T-helper 2 cell treated with Interferon-gamma antibody and Interleukin-4, amounts not matched to agents 100 ng/mL and 5 ng/mL, for 36 hours (primary cell): ENCODE results near the gene KLF13. TPM values are rescaled to one million over a fixed set of nuclear protein-coding genes. Genes with fewer than 3 reads are reported as not detected.

Experiments used
- intact Hi-C: fragments of 100-400 bp; cut with micrococcal nuclease; formaldehyde crosslinking; loops from one replicate; pipeline ENCODE4 v1.15.1; 2023
- total RNA-seq: library from RNA; stranded (reverse); gene quantifications from 2 replicates; pipeline ENCODE4 v1.2.3, GENCODE V29; 2022

Gene KLF13
- total RNA-seq, 1 donor from 2014 or later = 171 TPM

DNA sequence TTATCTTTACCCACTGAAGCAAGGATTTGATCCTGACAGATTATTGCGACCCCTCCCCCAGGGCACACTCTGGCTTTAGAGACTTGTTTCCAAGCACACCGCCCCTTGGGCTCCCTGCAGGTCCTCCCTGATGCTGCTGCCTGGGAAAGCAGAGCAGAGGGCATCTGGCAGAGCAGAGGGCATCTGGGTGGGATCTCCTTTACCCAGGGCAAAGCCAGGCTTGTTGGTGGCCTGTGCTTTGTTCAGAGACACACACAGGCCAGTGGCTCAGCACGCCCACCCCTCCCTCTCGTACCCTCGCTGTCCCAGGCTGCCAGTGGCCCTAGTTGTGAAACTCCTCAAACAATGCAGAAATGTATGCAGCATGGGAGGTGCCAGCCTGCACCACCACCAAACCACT is 4.8 kb downstream of the KLF13 start:
- intact Hi-C loops = no loop called here

DNA sequence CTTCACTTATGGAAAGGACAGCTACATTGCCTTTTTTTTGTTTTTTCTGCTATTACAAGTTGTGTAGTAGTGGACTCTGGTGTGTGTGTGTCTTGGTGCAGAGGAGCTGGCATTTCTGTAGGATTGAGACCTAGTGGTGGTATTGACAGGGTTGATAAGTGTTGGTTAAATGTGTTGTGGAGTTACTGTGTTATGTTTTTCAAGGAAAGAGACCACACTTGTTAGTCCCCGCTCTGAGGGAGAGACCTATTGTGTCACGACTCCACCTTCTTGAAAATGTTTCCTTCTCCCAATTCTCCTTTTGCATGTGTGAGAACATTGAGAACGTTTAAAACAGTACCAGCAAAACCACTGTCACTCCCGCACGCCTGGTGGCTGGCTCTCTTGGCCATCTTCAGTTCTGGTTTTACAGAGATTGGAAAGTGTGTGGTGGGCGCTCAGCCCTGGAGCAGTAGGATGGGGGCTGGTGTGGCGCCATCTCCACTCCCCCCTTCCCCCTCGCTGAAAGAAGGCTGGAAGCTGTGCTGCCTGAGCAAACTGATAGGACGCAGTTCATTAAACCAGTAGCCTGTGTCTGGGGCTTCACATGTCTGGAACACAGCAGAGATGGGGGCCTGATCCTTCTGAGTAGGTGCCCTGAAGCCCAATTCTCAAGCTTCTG is 5.5 kb downstream of the KLF13 start:
- intact Hi-C loops = no loop called here

DNA sequence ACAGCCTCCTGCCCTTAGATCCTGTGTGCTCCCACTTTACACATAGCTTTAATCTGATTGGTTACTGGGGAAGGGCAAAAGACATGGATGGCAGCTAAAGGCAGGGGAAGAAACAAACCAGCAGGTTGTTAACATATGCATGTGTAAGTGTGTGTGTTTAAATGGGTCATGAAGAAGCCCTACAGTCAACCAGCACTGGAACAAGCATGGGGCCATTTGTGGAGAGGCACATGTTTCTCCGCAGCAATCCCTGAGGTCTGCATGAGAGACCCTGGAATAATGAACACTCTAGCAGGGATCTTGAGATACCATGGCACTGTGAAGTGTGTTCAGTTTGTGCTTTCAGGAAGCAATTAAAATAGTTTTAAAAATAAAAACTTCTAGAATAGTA is 6.0 kb downstream of the KLF13 start:
- intact Hi-C loops = no loop called here

DNA sequence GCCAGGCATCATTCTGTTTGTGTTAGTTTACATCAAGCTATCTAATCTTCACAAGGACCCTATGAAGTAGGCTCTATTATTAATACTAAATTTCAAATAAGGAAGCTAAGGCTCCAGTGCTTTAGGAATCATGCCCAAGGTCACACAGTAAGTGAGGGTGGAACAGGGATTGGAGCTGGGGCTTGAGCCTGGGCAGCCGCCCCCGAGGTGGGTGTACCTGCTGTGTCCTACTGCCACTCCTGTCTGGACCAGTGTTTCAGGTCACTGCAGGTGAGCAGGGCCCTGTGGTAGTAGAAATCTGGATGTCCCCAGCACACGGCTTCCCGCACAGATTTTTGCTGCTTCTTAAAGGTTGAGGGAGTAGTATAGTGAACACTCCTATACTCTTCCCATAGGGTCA is 6.5 kb downstream of the KLF13 start:
- intact Hi-C loops = no loop called here

DNA sequence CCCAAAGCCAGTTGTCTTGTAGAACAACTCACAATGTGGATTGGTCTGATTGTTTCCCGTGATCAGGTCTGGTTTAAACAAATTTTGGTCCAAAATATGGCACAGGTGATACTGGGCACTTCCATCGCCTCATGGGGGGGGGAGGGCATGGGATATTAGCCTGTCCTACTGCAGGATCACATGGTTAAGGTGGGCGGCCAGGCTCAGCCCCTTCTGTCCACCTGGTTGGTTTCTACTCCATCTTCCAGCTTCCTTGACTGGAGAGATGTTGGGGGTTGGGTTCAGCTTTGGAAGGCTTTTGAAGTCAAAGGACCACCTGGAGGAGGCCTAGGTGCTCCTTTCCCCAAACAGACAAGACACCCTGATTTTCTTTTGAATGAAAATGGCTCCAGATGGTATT is 7.2 kb downstream of the KLF13 start:
- intact Hi-C loops = no loop called here

DNA sequence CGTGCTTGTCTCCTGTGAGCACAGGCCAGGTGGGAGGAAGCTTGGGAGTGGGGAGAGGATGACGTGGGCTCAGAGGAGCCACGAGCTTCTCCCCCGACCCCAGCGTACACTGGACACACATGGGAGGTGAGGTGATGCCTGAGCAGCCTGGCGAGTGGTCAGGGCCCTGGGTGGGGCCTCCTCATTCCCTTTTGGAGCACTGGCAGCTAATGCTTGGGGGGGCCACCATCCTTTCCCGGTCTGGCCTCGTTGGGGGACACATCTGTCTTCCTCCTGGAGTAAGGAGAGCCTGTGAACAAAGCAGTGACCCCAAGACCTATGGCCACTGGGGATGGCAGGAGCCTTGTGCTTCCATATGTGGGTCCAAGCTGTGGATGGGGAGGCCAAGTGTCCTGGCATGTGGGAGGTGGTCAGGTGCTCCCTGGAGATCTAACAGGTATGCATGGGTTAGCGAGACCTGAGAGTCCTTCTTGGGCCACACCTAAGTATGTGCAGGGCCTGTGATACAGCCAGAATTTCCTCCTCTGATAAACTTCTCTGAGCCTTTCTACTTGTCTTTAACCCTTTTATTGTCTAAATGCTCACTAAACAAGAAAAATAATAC is 9.5 kb downstream of the KLF13 start:
- intact Hi-C loops = no loop called here

DNA sequence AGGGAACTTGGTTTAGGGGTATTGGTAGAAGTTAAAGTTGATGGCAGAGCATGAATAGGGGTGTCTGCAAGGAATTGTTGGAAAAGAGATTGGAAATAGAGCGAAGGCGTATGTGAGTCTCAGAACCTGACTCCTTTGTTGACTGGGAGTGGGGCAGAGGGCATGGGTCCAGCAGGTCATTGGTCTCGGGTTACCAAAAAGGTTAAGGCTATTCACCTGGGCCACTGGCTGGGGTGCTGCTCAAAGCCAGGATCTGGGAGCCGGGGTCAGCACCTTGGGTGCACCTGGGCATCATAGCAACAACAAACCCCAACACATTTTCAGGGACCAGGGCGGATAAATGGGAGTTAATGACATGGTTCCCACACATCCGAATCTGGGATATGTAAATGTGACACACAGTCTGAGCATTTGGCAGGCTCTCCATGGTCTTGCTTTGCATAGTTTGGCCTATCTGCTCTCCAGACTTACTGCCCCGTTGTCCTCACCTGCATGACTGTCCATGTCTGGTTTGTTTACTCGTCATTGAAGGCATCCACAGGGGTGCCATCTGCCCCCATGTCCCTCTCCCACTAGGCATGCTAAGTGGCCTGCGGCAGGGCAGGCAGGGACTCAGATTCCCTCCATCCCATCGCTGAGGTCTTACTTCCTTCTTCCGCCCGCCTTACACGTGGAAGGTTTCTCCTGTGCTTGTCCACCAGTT is 10.1 kb downstream of the KLF13 start:
- intact Hi-C loops = no loop called here

DNA sequence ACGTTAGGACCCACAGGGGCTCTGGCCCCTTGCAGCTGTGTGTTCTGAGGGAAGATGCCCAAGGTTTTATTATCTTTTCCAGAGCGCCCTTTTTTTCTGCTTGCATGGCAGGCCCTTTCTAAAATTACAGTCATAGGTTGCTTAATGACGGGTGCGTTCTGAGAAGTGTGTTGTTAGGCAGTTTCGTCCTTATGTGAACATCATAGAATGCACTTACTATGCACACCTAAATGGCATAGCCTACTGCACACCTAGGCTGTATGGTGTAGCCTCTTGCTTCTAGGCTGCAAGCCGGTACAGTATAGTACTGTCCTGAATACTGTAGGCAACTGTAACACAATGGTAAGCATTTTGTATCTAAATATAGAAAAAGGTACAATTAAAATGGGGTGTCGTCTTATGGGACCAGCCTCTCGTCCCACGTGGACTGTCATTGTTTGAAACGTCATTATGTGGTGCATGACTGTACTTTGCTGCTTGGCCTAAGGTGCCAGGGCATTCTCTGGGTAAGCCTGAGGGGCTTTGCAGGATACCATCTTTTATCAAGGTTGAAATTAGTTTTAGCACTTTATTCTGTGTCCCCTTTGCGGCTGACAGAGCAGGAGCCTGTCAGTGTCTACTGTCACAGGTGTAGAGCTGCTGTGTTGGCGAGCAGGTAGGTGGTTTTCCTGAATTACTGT is 10.9 kb downstream of the KLF13 start:
- intact Hi-C loops = no loop called here

DNA sequence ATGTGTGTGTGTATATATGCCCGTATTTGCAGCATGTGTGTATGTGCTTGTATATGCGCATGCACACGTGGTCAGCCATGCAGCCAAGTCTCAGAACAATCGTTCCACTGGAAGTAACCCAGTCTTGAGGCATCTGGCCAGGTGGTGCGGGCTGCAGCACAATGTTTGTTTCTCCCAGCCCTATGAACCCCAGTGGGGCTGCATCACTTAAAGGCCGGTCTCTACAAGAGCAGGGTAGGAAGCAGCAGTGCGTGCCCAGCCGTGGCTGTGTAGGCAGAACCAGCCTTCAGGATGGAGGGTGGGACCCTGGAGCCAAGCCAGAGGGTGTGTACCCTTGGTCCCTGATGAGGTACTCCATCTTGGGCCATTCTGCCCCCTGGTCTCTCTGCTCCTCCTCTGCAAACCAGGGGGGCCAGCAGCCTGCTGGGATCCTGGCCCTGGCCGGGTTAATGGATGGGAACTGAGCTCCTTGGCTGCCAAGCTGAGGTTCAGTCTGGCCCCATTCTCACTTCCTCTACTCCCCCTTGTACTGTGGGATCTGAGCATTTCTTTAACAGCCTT is 11.8 kb downstream of the KLF13 start:
- intact Hi-C loops = no loop called here

DNA sequence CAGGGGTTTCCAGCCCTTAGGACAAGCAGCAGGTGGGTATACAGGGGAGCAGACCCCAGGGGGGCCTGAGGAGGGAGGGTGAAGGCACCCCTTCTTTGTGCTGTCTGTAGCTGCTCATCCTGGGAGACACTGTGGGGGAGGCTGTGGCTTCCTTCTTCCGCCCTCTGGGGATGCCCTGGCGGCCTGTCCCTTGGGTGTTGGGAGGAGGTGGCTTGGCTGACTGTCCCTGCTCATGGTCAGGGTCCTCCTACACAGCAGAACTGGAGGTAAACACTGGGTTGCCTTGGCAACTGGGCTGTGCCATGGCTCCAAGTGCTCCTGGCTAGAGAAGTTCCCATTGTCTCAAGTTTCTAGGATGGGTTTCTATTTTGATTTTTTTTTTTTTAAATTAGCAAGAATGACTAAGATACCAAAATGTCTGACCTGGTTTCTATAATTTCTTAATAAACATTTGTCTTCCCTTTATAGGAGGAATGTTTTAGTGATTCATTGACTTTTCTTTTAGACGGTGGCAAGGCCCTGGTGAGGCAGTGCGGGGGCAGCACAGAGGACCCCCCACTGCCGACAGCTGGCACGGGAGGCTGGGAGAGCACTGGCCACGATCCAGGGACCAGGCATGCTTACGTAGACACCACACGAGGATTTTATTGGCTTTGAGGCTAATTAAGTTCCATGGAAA is 12.4 kb downstream of the KLF13 start:
- intact Hi-C loops = no loop called here

DNA sequence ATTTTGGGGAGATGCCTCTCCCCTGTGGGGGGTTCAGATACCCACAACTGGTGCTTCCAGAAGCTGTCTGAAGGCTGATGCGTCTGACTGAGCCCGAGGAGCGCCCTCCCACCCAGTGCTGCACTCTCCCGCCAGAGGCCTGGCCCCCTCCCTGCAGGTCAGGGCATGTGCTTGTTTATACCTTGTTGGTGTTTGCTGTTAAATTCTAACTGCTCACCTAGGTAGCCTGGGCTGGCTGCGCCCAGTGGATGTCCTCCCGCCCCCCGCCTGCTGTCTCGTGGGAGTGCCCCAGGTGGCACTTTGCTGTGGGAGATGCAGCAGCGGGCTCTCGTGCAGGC is 12.9 kb downstream of the KLF13 start:
- intact Hi-C loops = no loop called here

DNA sequence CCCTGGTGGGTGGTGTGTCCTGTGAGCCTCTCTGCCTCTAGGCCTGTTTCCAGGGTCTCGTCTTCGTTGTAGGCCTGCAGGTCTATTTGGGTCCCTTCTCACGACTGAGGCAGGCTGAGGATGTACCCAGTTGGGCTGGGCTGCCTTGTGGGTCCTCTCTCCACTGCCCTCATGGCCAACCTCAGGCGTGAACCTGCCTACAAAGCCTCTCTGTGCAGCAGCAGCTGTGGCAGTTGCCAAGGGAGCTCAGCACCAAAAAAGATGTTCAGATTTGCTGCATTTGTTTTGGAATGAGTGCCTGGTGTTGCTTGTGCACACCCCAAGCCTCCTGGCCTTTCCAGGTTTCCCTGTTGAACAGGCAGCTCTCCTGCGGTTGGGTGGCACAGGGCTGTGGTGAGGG is 13.4 kb downstream of the KLF13 start:
- intact Hi-C loops = no loop called here

DNA sequence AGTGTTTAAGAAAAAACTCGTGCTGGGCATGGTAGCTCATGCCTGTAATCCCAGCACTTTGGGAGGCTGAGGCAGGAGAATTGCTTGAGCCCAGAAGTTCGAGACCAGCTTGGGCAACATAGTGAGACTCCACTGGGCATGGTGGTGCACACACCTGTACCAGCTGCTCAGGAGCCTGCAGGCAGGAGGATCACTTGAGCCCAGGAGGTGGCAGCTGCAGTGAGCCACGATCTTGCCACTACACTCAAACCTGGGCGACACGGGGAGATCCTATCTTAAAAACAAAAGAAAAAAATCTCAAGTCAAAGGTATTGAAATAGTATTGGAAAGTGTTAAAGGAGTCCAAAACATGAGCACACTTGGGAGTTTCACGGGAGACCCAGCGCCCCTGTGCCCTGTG is 14.0 kb downstream of the KLF13 start:
- intact Hi-C loops = no loop called here

DNA sequence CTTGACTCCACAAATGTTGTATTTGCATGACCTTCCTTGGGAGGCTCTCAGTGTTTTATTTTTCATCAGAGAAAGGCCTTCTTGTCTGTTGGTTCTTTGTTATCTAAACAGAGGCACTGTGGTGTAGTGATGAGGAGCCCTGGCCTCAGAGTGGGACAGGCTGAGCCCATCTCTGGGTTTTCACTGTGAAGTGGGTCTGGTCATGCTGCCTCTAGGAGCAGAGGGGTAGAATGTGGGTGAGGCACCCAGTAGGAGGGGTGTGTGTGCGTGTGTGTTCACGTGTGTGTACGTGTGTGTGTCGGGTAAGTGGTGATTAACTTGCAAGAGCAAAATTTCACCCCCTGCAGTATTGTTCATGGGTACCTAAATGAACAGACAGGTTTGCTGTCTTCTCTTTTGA is 14.4 kb downstream of the KLF13 start:
- intact Hi-C loops = no loop called here

DNA sequence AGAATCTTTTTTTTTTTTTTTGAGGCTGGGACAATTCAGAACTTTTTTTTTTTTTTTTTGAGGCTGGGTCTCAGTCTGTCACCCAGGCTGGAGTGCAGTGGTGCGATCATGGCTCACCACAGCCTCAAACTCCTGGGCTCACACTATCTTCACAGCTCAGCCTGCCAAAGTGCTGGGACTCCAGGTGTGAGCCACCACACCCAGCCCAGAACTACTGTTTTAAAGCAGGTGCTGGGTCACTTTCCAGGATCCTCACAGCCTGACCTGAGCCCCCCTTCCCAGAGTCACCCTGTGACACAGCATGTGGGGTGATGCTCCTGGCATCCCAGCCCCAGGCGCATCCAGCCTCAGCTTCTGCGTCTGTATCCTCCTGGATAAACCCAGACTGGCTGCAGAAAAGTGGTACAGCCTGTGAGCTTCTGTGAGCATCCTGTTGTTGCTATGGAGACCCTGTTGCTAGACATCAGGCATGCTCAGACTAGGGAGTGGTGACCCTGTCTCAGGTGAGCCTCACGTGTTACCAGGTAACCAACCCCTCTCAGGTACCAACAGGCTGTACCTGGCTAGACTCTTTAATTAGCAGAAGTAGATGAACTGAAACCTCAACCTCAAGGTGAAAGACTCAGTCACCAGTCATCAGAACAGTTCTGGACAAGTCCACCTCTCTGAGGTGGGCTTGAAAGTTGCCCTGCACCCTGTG is 15.0 kb downstream of the KLF13 start:
- intact Hi-C loops = no loop called here

DNA sequence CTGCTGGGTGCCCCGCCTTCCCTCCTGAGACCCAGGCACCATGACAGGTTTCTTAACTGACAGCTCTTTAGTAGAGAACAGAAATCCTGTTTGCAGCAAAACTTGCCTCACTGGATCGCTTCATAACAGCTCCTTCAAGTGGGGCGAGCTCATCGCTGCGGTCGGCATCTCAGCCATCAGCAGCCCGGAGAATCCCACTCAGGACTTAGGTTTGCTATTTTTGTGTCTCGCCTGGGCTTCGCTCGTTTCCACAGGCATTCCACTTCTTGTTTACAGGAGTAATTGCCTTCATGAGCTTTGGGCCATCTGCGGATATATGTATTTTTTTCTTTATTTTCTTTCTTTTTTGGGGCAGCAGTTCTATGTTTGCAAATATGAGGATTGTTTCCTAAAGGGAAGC is 15.7 kb downstream of the KLF13 start:
- intact Hi-C loops = no loop called here

DNA sequence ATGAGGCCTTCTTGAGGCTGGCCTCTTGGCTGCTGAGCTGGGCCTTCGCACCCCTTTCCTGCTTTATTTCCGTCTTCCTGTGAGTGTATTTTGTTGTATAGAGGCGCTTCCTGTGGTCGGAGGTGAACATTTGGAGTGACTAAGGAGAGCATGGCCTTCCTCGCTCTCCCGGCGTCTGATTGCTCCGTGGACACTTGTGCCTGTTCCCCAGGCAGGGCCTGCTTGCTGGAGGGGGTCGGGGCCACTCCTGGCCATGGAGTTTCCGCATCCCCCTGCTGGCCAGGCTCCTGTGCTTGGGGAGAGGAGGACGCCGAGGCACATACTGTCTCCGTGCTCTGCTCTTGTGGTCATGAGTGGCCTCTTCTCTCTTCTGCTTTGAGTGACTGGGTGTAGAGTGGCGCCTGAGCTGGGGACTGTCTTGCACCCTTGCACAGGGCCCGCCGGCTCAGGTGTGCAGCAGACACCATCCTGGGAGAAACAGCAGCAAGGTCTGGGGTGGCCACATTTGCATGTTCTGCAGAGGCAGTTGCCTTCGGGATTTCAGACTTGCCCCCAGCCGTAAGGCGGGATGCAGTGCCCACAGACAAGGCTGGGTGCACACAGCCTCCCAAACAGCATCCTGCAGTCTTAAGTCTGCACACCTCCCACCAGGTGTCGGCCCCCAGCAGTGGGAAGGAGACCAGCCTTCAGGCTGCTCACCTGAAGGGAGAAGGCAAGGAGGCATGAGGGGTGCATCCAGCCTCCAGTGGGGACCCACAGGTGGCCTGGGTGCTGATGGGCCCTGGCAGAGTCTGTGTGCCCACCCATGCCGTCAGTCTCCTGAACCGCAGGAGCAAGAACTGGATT is 16.4 kb downstream of the KLF13 start:
- intact Hi-C loops = no loop called here

DNA sequence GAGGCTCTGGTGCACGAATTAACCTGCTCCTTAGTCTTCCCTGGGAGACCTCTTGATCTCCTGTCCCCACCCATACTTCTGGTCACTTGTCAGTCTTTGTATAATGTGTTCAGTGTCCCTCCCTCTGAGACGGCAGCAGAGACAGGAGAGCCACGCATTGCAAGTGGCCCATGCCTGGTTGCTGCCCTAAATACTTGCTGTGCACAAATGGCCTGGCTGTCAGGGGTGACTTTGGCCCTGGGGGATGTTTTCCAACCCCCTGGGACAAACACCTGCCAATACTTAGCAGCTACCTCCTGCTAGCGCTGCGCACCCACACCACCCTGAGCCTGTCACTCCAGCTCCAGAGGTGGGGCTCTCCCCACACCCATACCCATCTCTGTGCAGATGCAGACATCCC is 17.2 kb downstream of the KLF13 start:
- intact Hi-C loops = no loop called here

DNA sequence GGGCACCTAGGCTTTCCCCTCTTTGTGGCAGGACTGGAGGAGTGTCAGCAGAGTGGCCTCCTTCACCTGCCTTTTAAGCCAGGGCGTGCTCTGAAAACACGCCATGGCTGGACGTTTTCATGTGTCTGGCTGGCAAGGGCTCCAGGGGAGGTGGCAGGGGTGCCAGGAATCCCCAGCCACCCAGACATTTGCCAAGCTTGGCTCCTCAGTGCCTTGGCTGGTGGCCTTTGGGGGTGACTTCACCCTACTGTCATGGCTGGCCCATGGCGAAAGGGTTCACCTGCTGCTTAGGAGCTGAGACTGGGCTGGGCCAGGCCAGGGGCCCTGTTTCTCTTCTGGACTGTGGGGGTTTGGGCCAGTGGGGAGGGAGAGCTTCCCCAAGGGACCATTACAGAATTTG is 17.6 kb downstream of the KLF13 start:
- intact Hi-C loops = no loop called here
